ENCODE measurements around the gene ARPC1A.
"Not testable (repeated sequence)": the region's sequence is repeated elsewhere in the genome, so short reads cannot be mapped to it uniquely, and the experiment has no call there.

The ARPC1A gene

GRCh38 chr7:99385564-99385963 lies 59.9 kb downstream of the ARPC1A start:
- DNase-seq (ENCODE audit: extremely low spot score): no peak
- no peak for TF ChIP-seq CTCF (IDR thresholded peaks at IDR 0.05; ENCODE audit: control extremely low read depth, extremely low read depth, low read depth, missing control alignments)
- ChIA-PET POLR2A (no interaction called here), CTCF (interaction anchor here (1.3 to 1.8 kb wide), 3 partner anchors 18 to 24 kb away, joined by 3 to 7 read pairs (median 6); no protein-coding TSS in a partner anchor)

- DNase-seq (ENCODE audit: extremely low spot score): no peak
- peak; percentile 55 for TF ChIP-seq CTCF (IDR thresholded peaks at IDR 0.05; ENCODE audit: control extremely low read depth, extremely low read depth, low read depth, missing control alignments)
- ChIA-PET CTCF (interaction anchor here (0.9 to 1.8 kb wide), 10 partner anchors 12 to 346 kb away, joined by 3 to 11 read pairs (median 4); partner anchors contain the start of gene ARPC1B), POLR2A (interaction anchor here (0.6 kb wide), 1 partner anchor 275 kb away, joined by 3 read pairs; no protein-coding TSS in a partner anchor)
Measured at GRCh38 chr7:99386584-99387238, 61.0 kb downstream of the ARPC1A start.

- CTCF ChIA-PET: interaction anchor here (0.9 to 1.8 kb wide), 10 partner anchors 11 to 348 kb away, joined by 3 to 11 read pairs (median 4); partner anchors contain the start of gene ARPC1B
- DNase-seq (ENCODE audit: extremely low spot score); POLR2A ChIA-PET: not testable (repeated sequence)
Measured at GRCh38 chr7:99387239-99387635, 61.5 kb downstream of the ARPC1A start.

GRCh38 chr7:99387912-99388311 lies 62.2 kb downstream of the ARPC1A start:
- no peak for TF ChIP-seq CTCF (IDR thresholded peaks at IDR 0.05; ENCODE audit: control extremely low read depth, extremely low read depth, low read depth, missing control alignments)
- ChIA-PET CTCF (interaction anchor here (0.9 to 1.7 kb wide), 4 partner anchors 11 to 349 kb away, joined by 3 to 6 read pairs (median 4); no protein-coding TSS in a partner anchor), POLR2A (no interaction called here)
- no peak for DNase-seq (ENCODE audit: extremely low spot score)

- CTCF ChIA-PET: interaction anchor here (0.8 to 2.8 kb wide), 3 partner anchors 9 to 24 kb away, joined by 4 to 7 read pairs (median 6); no protein-coding TSS in a partner anchor
- POLR2A ChIA-PET: interaction anchor here (0.6 kb wide), 1 partner anchor 465 kb away, joined by 3 read pairs; no protein-coding TSS in a partner anchor
- no peak for DNase-seq (ENCODE audit: extremely low spot score)
- TF ChIP-seq CTCF (IDR thresholded peaks at IDR 0.05; ENCODE audit: control extremely low read depth, extremely low read depth, low read depth, missing control alignments): no peak
Measured at GRCh38 chr7:99389772-99390171, 64.1 kb downstream of the ARPC1A start.

- no peak for DNase-seq (ENCODE audit: extremely low spot score)
- ChIA-PET CTCF (interaction anchor here (1.6 to 2.8 kb wide), 2 partner anchors 13 to 26 kb away, joined by 4 to 7 read pairs; no protein-coding TSS in a partner anchor), POLR2A (no interaction called here)
- TF ChIP-seq CTCF (IDR thresholded peaks at IDR 0.05; ENCODE audit: control extremely low read depth, extremely low read depth, low read depth, missing control alignments): no peak
Measured at GRCh38 chr7:99390941-99391602, 65.4 kb downstream of the ARPC1A start.

Data from GM10248 (cell line).